Measurements from ENCODE around the gene SMIM24. TPM values are rescaled to one million over a fixed set of nuclear protein-coding genes. Genes with fewer than 3 reads are reported as not detected.

Gene SMIM24
- total and polyA plus RNA-seq, 9 of the 15 experiments (the other 6 are each of a cell fraction or from before 2014, with no cell fraction given): 0.45 to 12.3 (median 1.4) TPM; not detected in 1

DNA sequence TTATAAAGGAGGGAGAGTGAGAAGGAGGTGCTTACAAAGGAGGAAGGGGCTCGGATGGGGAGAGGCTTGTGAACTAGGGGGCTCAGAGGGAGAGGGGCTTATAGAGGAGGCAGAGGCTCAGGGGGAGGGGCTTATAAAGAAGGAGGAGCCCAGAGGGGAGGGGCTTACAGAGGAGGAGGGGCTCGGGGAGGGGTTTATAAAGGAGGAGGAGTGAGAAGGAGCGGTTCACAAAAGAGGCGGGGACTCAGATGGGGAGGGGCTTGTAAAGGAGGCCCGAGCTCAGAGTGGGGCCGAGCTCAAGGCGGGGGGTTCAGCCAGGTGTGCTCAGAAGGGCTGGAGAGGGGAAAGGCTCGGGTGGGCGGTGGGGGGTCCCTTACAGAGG, 500 bp downstream of the SMIM24 start:
- H3K27ac ChIP-seq (ENCODE audit: extremely low read depth, low read depth, low read length): no peak overlapping the region
- BruUV-seq (replicated peaks): no TSS peak
- ATAC-seq (peak; percentile 90), DNase-seq (ENCODE audit: extremely low read depth in 1 of 4, low spot score in 3 of 4) (peak; percentile 80 to 91 (median 86)), FAIRE-seq (no peak)
- ChIA-PET CTCF (ENCODE audit: low intra/inter-chr PET ratio) (no interaction called here), POLR2A (interaction anchor here (0.5 to 1.9 kb wide), 12 partner anchors 9 to 1138 kb away, joined by 3 to 8 read pairs (median 3); partner anchors contain the start of gene DOHH)
- H3K9me1 ChIP-seq (ENCODE audit: control insufficient read depth, insufficient read depth, low read length): no peaks in the 10 kb centered on the region
- 2% methylated on average over 6 of the region's 9 CpGs for WGBS (ENCODE audit: insufficient coverage, low coverage, missing lambda C conversion rate)
- intact Hi-C loops (cut with micrococcal nuclease) (no loop called here), in situ Hi-C loops (cut with MboI) (no loop called here)
- peak overlapping the region; percentile 69 for H2AFZ ChIP-seq (ENCODE audit: low read depth, low read length)
- H4K20me1 ChIP-seq (replicated peaks; ENCODE audit: control insufficient read depth, insufficient read depth, low read length): peaks cover 8% of the 10 kb centered on the region; the same call in 1 of the 2 replicates
- peak overlapping the region in 1 of 2 experiments; percentile 81; a peak in 1 of 4 replicates for H3K9ac ChIP-seq (ENCODE audit: insufficient read depth in 1 of 2, low read depth in 2 of 2, low read length in 2 of 2)
- no peaks in the 10 kb centered on the region for H3K36me3 ChIP-seq (ENCODE audit: control insufficient read depth, insufficient read depth, low read length)
- H3K4me3 ChIP-seq: peak overlapping the region; percentile 43
- no peaks in the 10 kb centered on the region for H3K79me2 ChIP-seq (ENCODE audit: control insufficient read depth, insufficient read depth, low read length)
- peaks cover 11 to 45% of the 10 kb centered on the region in 2 experiments for H3K4me1 ChIP-seq (replicated peaks in 1 of 2; ENCODE audit: control insufficient read depth in 2 of 2, insufficient read depth in 2 of 2, low read length in 2 of 2)
- H3K9me3 ChIP-seq (replicated peaks; ENCODE audit: control insufficient read depth, insufficient read depth, low read depth, low read length): no peaks in the 10 kb centered on the region
- H3K27me3 ChIP-seq (ENCODE audit: control insufficient read depth in 2 of 2, insufficient read depth in 2 of 2, low read length in 2 of 2): peaks cover 21 to 27% of the 10 kb centered on the region in 2 experiments; a peak in 4 of 5 replicates
- TF ChIP-seq ZNF384 (IDR thresholded peaks at IDR 0.05; ENCODE audit: low read depth, low read length) (no peak), ELF2 (CRISPR knock-in tag; IDR thresholded peaks at IDR 0.05) (no peak), PHF8 (IDR thresholded peaks at IDR 0.05; ENCODE audit: borderline replicate concordance, low read length) (peak; percentile 27; the same call in 1 of the 2 replicates), ZNF263 (CRISPR knock-in tag; IDR thresholded peaks at IDR 0.05; ENCODE audit: borderline replicate concordance) (peak; percentile 71; the same call in 1 of the 2 replicates), MYC (IDR thresholded peaks at IDR 0.05; ENCODE audit: low read depth, low read length) (no peak), MYC (CRISPR knock-in tag; IDR thresholded peaks at IDR 0.05; ENCODE audit: borderline replicate concordance, low read depth) (no peak), ZBTB7A (IDR thresholded peaks at IDR 0.05; ENCODE audit: borderline replicate concordance, control insufficient read depth, low read depth, low read length) (peak; percentile 35; the same call in 1 of the 2 replicates), ARID2 (IDR thresholded peaks at IDR 0.05) (no peak)
- TF ChIP-seq, protein P1, sequence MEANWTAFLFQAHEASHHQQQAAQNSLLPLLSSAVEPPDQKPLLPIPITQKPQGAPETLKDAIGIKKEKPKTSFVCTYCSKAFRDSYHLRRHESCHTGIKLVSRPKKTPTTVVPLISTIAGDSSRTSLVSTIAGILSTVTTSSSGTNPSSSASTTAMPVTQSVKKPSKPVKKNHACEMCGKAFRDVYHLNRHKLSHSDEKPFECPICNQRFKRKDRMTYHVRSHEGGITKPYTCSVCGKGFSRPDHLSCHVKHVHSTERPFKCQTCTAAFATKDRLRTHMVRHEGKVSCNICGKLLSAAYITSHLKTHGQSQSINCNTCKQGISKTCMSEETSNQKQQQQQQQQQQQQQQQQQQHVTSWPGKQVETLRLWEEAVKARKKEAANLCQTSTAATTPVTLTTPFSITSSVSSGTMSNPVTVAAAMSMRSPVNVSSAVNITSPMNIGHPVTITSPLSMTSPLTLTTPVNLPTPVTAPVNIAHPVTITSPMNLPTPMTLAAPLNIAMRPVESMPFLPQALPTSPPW (CRISPR knock-in tag; IDR thresholded peaks at IDR 0.05): 0 out of 2 replicates have a peak, but pooled peaks have one; percentile 5
- H3K4me2 ChIP-seq (ENCODE audit: insufficient read depth, low read length): peak overlapping the region; percentile 80
